ENCODE results near the gene CUBN. TPM values are rescaled to one million over a fixed set of nuclear protein-coding genes. Genes with fewer than 3 reads are reported as not detected.

Gene CUBN
- total RNA-seq, 1 experiment from 2014 or later = 0.80 TPM

- Histone ChIP-seq H3K9me3 (ENCODE audit: low read length) (no peaks in the 10 kb centered on the region), H3F3A (ENCODE audit: low read length, unreplicated experiment) (no peaks in the 10 kb centered on the region), H3K9ac (ENCODE audit: low read length) (no peak overlapping the region), H4K20me1 (ENCODE audit: low read length) (no peaks in the 10 kb centered on the region), H3K27me3 (ENCODE audit: low read length) (no peaks in the 10 kb centered on the region), H3K36me3 (ENCODE audit: low read depth, low read length) (no peaks in the 10 kb centered on the region), H3K4me3 (ENCODE audit: low read length) (no peak overlapping the region), H3K27ac (ENCODE audit: low read length) (no peak overlapping the region), H3K9me2 (replicated peaks; ENCODE audit: low read length) (no peaks in the 10 kb centered on the region), H3K4me2 (ENCODE audit: low read length) (no peak overlapping the region), H3K79me2 (ENCODE audit: low read length) (peaks cover 24% of the 10 kb centered on the region), H2AFZ (ENCODE audit: low read length) (no peak overlapping the region), H3K4me1 (ENCODE audit: insufficient read depth, low read length) (peaks cover 8% of the 10 kb centered on the region; the same call in 1 of the 2 replicates)
- TF ChIP-seq EZH2 (IDR thresholded peaks at IDR 0.05; ENCODE audit: low read length, unreplicated experiment) (no peak), EZH2phosphoT487 (IDR thresholded peaks at IDR 0.05; ENCODE audit: borderline replicate concordance, low read length) (no peak), CTCF (conservative IDR thresholded peaks at IDR 0.05; ENCODE audit: low read depth, low read length) (no peak)
- DNase-seq (no peak), ATAC-seq (no peak)
- intact Hi-C loops (cut with micrococcal nuclease) = no loop called here
- CTCF ChIA-PET = no interaction called here
- no TSS peak for BruUV-seq (replicated peaks)
- POLR2A ChIA-PET (ENCODE audit: unreplicated experiment) = no interaction called here
These were observed 310.2 kb downstream of the CUBN start for GRCh38 chr10:16819436-16819835.

GRCh38 chr10:16819026-16819425 lies 310.6 kb downstream of the CUBN start:
- ChIA-PET POLR2A (ENCODE audit: unreplicated experiment) (no interaction called here), CTCF (no interaction called here)
- no peak for DNase-seq
- H3K4me2 ChIP-seq (ENCODE audit: low read length) = no peak overlapping the region
- no peaks in the 10 kb centered on the region for H3K27me3 ChIP-seq (ENCODE audit: low read length)
- no peaks in the 10 kb centered on the region for H3K9me2 ChIP-seq (replicated peaks; ENCODE audit: low read length)
- no peaks in the 10 kb centered on the region for H3K36me3 ChIP-seq (ENCODE audit: low read depth, low read length)
- no peak overlapping the region for H3K27ac ChIP-seq (ENCODE audit: low read length)
- H3K4me1 ChIP-seq (ENCODE audit: insufficient read depth, low read length) = peaks cover 8% of the 10 kb centered on the region; the same call in 1 of the 2 replicates
- H3K9me3 ChIP-seq (ENCODE audit: low read length) = no peaks in the 10 kb centered on the region
- ATAC-seq = no peak
- no peaks in the 10 kb centered on the region for H4K20me1 ChIP-seq (ENCODE audit: low read length)
- H3K9ac ChIP-seq (ENCODE audit: low read length) = no peak overlapping the region
- peaks cover 24% of the 10 kb centered on the region for H3K79me2 ChIP-seq (ENCODE audit: low read length)
- no peak overlapping the region for H3K4me3 ChIP-seq (ENCODE audit: low read length)
- no peak for TF ChIP-seq EZH2 (IDR thresholded peaks at IDR 0.05; ENCODE audit: low read length, unreplicated experiment)
- no peak for TF ChIP-seq CTCF (conservative IDR thresholded peaks at IDR 0.05; ENCODE audit: low read depth, low read length)
- no peak for TF ChIP-seq EZH2phosphoT487 (IDR thresholded peaks at IDR 0.05; ENCODE audit: borderline replicate concordance, low read length)
- no peak overlapping the region for H2AFZ ChIP-seq (ENCODE audit: low read length)
- intact Hi-C loops (cut with micrococcal nuclease) = no loop called here
- H3F3A ChIP-seq (ENCODE audit: low read length, unreplicated experiment) = no peaks in the 10 kb centered on the region
- no TSS peak for BruUV-seq (replicated peaks)

GRCh38 chr10:16817125-16818019 lies 312.2 kb downstream of the CUBN start, which contains the start of gene RSU1:
Gene RSU1, minus strand, starts transcription at chr10:16817424. Its CDS starts 343 bp downstream, at chr10:16817081.
- Histone ChIP-seq H3K9me2 (replicated peaks; ENCODE audit: low read length) (no peaks in the 10 kb centered on the region), H2AFZ (ENCODE audit: low read length) (peak within 1 kb of the TSS; percentile 81), H3K4me3 (ENCODE audit: low read length) (peak within 1 kb of the TSS; percentile 91), H3F3A (ENCODE audit: low read length, unreplicated experiment) (no peaks in the 10 kb centered on the region), H3K79me2 (ENCODE audit: low read length) (peaks cover 34% of the 10 kb centered on the region), H3K27ac (ENCODE audit: low read length) (peak within 1 kb of the TSS; percentile 71), H3K27me3 (ENCODE audit: low read length) (no peaks in the 10 kb centered on the region), H3K4me2 (ENCODE audit: low read length) (peak within 1 kb of the TSS; percentile 87), H3K9me3 (ENCODE audit: low read length) (no peaks in the 10 kb centered on the region), H3K36me3 (ENCODE audit: low read depth, low read length) (no peaks in the 10 kb centered on the region), H3K9ac (ENCODE audit: low read length) (peak within 1 kb of the TSS; percentile 86), H4K20me1 (ENCODE audit: low read length) (no peaks in the 10 kb centered on the region), H3K4me1 (ENCODE audit: insufficient read depth, low read length) (peaks cover 8% of the 10 kb centered on the region; the same call in 1 of the 2 replicates)
- DNase-seq = peak; percentile 94
- no peak for TF ChIP-seq EZH2phosphoT487 (IDR thresholded peaks at IDR 0.05; ENCODE audit: borderline replicate concordance, low read length)
- no peak for TF ChIP-seq EZH2 (IDR thresholded peaks at IDR 0.05; ENCODE audit: low read length, unreplicated experiment)
- no peak for TF ChIP-seq CTCF (conservative IDR thresholded peaks at IDR 0.05; ENCODE audit: low read depth, low read length)
- no TSS peak for BruUV-seq (replicated peaks)
- intact Hi-C loops (cut with micrococcal nuclease) = loop anchor here (2.0 kb wide), 1 partner anchor 381 kb away; the partner anchor contains the start of gene PTER
- ChIA-PET CTCF (no interaction called here), POLR2A (ENCODE audit: unreplicated experiment) (interaction anchor here (0.5 to 0.7 kb wide), 7 partner anchors 8 to 826 kb away, joined by 3 to 4 read pairs (median 3); partner anchors contain the start of genes STAM and TRDMT1)
- ATAC-seq = peak; percentile 95
